NAMALWA (cell line): ENCODE data around the gene MMP17.

Experiments used
- DNase-seq: peaks from one replicate; pipeline ENCODE4 v3.0.0-alpha.2; 2015; ENCODE audit warnings: low spot score

MMP17 gene

DNA sequence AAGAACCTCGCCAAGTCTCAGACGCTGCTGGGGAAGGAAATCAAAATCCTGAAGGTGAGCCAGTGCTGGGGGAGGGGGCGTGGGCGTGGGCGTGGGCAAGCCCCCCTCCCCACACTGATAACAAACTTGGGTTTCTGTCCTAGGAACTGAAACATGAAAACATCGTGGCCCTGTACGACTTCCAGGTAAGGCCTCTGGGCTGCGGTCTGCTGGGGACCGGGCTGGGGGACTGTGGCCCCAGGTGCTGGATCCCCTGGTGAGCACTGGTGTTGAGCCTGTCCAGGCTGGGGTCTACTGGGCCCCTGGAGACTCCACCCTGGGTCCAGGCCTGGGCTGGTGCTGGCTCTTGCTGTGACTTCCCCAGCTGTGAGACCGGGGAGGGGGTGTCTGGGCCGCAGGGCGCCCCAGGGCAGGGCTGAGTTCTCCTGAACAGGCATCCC, 67.5 kb downstream of the MMP17 start:
- no peak for DNase-seq

DNA sequence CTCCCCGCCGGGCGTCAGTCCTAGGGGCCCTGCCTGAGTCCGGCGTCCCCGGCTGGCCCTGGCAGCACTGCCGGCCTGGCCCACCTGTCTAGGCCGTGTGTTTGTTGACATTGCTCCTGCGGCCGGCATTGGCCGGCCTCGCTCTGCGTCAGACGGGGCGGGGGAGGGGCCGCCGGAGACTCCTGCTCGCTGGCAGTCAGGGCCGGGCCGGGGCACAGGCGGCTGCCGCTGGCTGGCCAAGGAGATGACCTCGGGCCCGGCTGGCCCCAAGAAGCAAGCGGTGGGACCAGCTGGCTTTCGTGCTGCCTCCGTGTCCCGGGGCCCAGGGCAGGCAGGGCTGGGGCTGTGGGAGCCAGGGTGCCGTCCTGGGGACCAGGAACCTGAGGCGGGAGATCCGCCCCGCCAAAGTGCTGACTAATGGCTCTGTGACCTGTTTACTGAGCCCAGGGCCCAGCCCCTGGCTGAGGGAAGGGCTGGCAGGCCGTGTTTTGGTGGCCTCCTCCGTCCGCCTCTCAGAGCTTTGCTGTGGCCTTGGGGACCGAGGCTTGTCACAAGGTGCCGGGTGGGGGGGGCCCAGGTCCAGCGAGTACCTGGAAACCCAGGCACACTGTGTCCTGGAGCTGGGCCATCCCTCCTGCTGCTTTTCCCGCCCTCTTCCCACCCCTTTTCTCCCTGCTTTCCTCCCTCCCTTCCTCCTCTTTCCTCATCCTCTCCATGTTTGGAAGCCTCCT, 68.1 kb downstream of the MMP17 start:
- peak; percentile 69 for DNase-seq

DNA sequence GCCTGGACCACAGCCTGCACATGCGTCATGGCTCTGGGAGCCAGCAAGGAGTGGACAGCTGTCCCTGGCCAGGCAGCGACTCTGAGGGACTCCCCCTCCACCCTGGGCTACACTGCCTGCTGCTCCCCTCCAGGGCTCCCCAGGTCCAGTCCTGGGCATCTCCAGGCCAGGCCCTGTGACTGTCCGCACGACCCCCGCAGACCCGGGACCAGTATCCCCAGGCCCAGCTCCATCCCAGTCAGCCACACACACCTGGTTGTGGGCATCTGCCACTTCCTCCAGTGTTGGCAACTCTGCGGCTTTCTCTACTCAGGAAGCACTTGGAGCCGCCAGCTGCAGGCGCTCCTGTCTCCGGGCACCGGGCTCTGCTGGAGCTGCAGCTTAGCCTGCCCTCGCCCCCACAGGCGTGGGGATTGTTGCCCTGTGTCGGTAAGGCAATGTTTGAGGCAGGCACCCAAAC, 68.6 kb downstream of the MMP17 start:
- DNase-seq = no peak

DNA sequence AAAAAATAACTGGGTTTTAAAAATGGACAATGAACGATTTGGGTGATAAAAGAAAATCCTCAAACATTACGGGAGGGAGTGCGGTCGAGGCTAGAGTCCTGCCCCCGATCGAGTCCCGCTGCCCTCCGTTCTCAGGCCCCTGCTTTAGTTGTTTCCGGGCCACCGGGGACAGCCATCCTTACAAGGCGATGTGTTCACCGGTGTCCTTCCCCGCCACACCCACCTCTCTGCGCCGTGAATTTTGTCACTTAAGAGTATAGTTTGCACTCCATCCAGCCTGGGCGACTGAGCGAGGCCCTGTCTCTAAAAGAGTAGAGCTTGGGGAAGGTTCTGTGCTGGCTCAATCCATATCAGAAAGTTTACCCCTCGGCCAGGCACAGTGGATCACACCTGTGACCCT, 69.1 kb downstream of the MMP17 start:
- DNase-seq = no peak

DNA sequence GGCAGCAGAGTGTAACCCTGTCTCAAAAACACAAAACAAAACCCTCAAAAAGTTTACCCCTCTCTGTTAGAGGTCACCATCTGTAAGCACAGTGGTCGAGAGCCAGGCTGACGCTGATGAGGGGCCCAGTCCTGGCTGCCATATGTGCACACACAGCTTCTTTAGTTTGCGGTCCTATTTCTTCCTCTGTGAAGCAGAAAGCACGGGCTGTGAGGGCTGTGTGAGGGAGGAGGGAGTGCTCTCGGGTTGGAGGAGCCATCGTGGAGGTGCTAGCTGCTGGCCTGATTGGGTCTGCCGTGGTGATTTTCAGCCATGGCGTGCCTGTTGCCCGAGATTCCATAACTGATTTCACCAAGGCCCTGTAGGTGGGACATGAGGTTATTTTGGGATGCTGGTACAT, 69.7 kb downstream of the MMP17 start:
- no peak for DNase-seq

DNA sequence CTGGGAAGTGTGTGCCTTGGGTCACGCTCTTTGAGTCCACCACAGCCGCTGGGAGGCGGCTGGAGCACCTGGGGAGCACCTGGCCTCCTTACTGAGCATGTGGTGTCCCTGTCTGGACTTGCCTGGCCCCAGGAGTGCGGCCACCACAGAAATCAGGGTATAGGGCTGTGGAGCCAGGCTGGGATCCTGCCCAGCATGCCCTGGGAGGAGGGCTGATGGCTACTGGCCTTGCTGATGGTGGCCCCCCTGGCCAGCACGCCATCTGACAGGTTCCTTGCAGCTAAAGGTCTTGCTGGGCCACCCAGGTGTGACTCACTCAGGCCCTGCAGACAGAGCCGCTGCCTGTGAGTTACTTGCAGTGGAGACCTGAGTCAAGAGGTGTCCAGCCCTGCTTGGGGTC, 72.2 kb downstream of the MMP17 start:
- DNase-seq = no peak
